ENCODE results near the gene MAN2B1. TPM values are rescaled to one million over a fixed set of nuclear protein-coding genes. Genes with fewer than 3 reads are reported as not detected.
A peak's percentile ranks its signal among the peaks of the same experiment; 100 is the strongest.
"Not testable (repeated sequence)": the region's sequence is repeated elsewhere in the genome, so short reads cannot be mapped to it uniquely, and the experiment has no call there.

MAN2B1 gene
- total and polyA plus RNA-seq, 2 of the 8 experiments (the other 6 are each of a cell fraction or from before 2014, with no cell fraction given): 55.3 to 76.3 TPM

DNA sequence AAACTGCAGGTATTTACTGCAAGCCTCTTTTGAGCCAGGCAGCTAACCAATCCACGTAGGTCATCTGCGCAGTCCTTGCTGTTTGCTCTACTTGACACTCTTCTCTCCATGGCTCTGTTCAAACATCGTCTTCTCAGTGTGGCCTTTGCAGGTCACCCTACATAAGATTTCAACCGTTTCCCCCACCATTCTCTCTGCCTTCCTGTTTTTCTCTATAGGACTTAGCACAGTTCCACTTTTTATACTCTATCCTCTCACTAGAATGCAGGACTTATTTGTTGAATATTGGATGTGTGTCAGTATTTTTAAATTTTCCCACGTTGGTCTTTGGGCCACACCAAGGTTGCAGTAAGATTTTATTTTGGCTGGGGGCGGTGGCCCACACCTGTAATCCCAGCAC is 31.6 kb upstream of the MAN2B1 start (continued):
- no peak for TF ChIP-seq HDAC2 (IDR thresholded peaks at IDR 0.05; ENCODE audit: borderline replicate concordance in 1 of 2, low read depth in 2 of 2, low read length in 2 of 2)

- H3K14ac ChIP-seq (ENCODE audit: insufficient read length); H2AFZ ChIP-seq (ENCODE audit: low read length); H3K79me1 ChIP-seq (ENCODE audit: low read depth, low read length); H4K5ac ChIP-seq (ENCODE audit: insufficient read length, low read depth, low read length); H3K27me3 ChIP-seq (replicated peaks in 1 of 4; ENCODE audit: control insufficient read depth in 3 of 4, extremely low read depth in 1 of 4, insufficient read depth in 3 of 4, low read length in 3 of 4); H2BK12ac ChIP-seq (ENCODE audit: low read depth, low read length); H3K9me3 ChIP-seq (ENCODE audit: insufficient read depth in 2 of 2, low read depth in 1 of 2, low read length in 1 of 2); DNase-seq (ENCODE audit: low read depth in 1 of 2, low spot score in 2 of 2); H4K8ac ChIP-seq (ENCODE audit: extremely low read depth, insufficient read depth, low read length); H2BK5ac ChIP-seq (ENCODE audit: low read depth, low read length); H2BK15ac ChIP-seq (ENCODE audit: low read length); H3K18ac ChIP-seq (ENCODE audit: extremely low read depth, low read length); H3K9ac ChIP-seq (replicated peaks in 1 of 4; ENCODE audit: extremely low read depth in 1 of 4, low read depth in 3 of 4, low read length in 3 of 4); H4K20me1 ChIP-seq (replicated peaks in 1 of 2; ENCODE audit: control insufficient read depth in 1 of 2, insufficient read depth in 2 of 2, low read length in 2 of 2); H4K91ac ChIP-seq (replicated peaks; ENCODE audit: insufficient read length, low read length); H3K4me1 ChIP-seq (replicated peaks in 1 of 4; ENCODE audit: control insufficient read depth in 3 of 4, insufficient read depth in 4 of 4, low read length in 3 of 4); H3K27ac ChIP-seq (ENCODE audit: low read depth, low read length); H3K56ac ChIP-seq (replicated peaks; ENCODE audit: insufficient read length, low read depth, low read length); H3K23ac ChIP-seq (ENCODE audit: insufficient read length); H2AK5ac ChIP-seq (ENCODE audit: low read depth, low read length); FAIRE-seq; H3K4ac ChIP-seq (replicated peaks; ENCODE audit: insufficient read length, low read depth, low read length); H3K23me2 ChIP-seq (ENCODE audit: low read depth, low read length); H2BK120ac ChIP-seq (replicated peaks; ENCODE audit: low read depth, low read length); H2BK20ac ChIP-seq (ENCODE audit: low read length); H3K79me2 ChIP-seq (ENCODE audit: control insufficient read depth in 1 of 2, insufficient read depth in 2 of 2, low read length in 2 of 2): not testable (repeated sequence)
- ChIA-PET CTCF (ENCODE audit: partially characterized antibody) (interaction anchor here (1.2 to 1.7 kb wide), 6 partner anchors 8 to 187 kb away, joined by 3 to 6 read pairs (median 4); no protein-coding TSS in a partner anchor), POLR2A (ENCODE audit: partially characterized antibody) (interaction anchor here (0.6 to 9.2 kb wide), 16 partner anchors 11 to 457 kb away, joined by 3 to 93 read pairs (median 6); partner anchors contain the start of genes BEST2, DHPS, GET3 and GNG14)
- Histone ChIP-seq H3K4me2 (ENCODE audit: insufficient read depth in 1 of 2, low read depth in 2 of 2, low read length in 2 of 2) (peak overlapping the region; percentile 78 to 95; a peak in 2 of 4 replicates), H3K36me3 (ENCODE audit: control insufficient read depth in 2 of 4, insufficient read depth in 4 of 4, low read length in 3 of 4) (peaks cover 16 to 36% (median 22%) of the 10 kb centered on the region in 4 experiments), H3K4me3 (ENCODE audit: extremely low read depth in 1 of 4, insufficient read depth in 2 of 4, low read depth in 3 of 4, low read length in 4 of 4) (peak overlapping the region in 1 of 4 experiments; percentile 87; a peak in 3 of 8 replicates)
- WGBS, 2 experiments (ENCODE audit: extremely low coverage in 1 of 2, insufficient coverage in 1 of 2, insufficient read length in 1 of 2, insufficient replicate concordance in 2 of 2, low coverage in 1 of 2, low lambda C conversion rate in 2 of 2, missing lambda C conversion rate in 1 of 2): 96% methylated on average over 21 of the region's 22 CpGs; no CpG with 5 or more reads in 1 of the 2 experiments
Observed at GRCh38 chr19:12697425-12697824, 30.9 kb upstream of the MAN2B1 start.
